HG02678 (cell line): ENCODE measurements around the gene INSIG2.

ENCODE experiments used
- ATAC-seq: cut with Tn5 transposase; IDR thresholded peaks from one replicate; pipeline ENCODE4 v1.9.1; 2021; ENCODE audit warnings: mild to moderate bottlenecking, moderate library complexity; ENCODE audit not compliant: unreplicated experiment

The INSIG2 gene

DNA sequence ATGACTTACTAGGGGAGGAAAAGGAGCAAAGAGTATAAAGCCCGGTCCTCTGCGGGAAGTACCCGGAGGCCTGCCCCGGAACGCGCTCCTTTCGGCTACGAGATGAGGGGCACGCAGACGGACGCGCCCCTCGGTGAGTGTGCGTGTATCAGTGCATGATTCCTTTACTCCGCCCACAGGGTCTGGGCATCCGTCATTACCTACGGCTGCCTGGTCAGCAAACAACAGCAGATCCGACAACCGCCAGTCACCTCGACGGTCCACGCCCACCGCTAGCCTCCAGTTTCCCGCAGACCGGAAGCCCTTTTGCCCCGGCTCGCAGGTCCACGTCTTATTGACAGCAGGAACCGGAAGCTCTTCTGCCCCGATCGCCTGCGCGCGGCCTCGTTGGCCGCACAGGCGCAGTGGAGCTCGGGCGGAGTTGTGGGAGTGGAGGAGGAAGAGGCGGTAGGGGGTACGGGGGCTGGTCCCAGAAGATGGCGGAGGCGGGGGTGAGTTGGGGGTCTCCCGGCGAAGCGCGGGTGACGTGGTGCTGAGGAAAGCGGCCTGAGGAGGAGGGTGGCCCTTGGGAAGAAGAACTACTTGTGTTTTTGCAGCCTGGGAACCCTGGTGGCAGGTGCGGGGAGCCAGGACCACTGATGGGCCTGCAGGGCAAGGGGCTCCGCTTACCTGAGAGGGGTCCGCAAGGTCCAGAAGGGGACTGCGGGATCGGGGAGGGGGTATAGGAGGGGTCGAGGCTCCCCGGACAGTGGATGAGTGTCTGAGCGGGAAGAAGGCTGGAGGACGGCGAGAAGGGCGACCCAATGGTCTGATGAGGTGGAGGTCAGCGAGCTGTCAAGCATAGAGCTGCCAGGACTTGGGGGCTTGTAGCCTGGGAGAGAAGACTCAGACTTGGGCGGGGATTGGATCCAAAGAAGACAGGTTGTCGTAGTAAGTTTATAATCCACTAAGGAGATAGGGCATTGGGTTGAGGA, at the start of gene INSIG2:
TSS of gene INSIG2 (plus strand) at position 421 of the 974 bp plus-strand sequence. CDS start 8,086 bp downstream, outside the sequence.
- peak; percentile 96 for ATAC-seq

DNA sequence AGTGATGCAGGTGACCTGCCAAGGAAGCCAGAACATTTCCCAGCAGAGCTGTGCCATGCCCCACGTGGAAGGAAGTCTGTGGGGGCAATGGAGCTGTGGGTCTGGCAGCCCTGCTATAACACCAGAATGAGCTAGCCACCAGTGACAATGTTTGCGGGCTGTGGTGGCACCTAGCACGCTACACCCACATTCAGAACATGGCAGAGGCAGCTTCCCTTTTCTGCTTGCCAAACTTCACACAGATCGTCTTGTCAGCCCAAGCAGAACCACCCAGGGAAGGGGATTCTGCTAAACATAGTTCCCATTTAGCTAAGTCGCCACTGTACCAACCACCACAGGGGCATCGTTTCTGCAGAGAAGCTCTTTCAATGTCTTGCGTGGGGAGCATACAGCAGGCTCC, 47.4 kb upstream of the INSIG2 start:
- ATAC-seq, result no peak

DNA sequence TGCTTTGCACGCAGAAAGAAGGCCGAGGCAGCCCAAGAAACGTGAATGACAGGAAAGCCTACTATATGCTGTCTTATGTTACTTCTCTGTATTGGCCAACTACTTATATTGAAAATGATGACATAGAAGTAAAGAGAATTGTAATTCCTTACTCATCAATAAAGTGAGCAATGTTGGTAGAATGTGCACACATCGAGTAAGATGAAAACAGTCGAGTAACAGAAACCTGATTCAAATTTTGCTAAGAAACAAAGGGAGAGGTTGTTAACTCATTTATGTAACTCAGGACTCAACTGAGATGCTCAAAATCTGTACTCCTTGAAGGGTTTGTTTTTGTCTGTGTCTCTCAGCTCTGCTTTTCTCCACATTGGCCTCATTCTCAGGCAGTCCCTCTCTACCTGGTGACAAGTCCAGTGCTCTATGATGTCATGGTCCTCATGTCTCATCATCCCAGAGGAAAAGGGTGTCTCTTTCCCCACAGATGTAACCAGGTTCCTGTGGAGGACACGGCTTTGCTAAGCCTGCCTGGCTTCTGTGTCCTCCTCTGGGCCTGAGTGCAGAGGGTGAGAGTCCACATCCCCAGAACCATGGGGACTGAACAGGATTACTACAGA, 44.1 kb upstream of the INSIG2 start:
- no peak for ATAC-seq

DNA sequence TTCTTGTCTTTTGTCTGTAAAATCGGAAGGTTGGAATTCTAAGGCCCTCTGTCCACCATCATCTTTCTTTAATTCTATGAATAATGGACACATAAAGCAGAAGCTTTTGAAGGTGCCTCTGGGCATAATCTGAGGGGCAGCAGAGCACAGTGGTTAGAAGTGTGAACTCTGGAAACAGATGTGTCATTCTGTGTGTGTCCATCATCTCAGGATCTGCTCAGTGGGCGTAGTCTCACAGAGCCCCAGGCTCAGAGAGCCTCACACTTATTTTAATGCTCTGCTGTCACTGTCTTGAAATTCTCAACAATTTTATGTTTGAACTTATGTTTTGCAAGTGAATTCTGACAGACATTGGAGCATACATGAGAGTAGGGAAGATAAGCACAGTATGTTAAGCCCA, 43.4 kb upstream of the INSIG2 start:
- no peak for ATAC-seq

DNA sequence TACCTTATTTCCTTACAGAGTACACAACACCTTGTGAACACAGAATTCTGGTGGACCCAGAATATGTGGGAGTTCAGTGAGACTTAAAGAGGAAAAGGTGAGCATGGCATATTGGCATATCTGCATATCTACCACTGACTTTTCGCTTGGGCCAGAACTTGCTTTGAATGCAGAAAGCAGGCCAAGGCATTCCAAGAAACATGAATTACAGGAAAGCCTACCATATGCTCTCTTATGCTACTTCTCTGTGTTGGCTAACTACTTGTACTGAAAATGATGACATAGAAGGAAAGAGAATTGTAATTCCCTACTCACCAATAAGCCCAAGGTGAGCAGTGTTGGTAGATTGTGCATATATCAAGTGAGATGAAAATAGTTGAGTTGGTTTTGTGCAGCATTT, 43.0 kb upstream of the INSIG2 start:
- ATAC-seq, result no peak

DNA sequence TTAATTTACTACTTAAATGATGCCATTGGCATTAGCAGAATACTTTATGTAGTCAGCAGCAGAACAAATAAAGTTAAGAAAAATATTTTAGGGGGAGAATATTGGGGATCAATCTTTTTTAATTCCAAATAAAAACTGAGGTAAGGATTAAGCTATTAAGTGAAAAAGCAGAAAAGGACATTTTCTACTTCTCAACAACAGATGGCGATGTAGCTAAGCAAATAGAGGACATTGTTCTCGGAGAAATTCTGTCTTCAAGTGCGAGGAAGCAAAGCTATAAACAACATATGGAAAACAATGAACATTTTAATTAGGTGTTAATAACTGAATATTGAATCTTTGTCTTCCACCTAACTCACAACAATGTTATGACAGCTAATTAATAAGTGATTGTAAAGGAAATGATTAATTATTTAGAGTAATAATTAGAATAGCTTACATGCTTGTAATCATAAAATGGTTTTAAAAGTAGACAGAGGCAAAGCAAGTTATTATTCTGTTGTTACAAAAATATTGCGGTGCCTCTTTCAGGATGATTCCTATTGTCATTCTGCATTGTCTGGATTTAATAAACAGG, 41.5 kb upstream of the INSIG2 start:
- ATAC-seq, result no peak

DNA sequence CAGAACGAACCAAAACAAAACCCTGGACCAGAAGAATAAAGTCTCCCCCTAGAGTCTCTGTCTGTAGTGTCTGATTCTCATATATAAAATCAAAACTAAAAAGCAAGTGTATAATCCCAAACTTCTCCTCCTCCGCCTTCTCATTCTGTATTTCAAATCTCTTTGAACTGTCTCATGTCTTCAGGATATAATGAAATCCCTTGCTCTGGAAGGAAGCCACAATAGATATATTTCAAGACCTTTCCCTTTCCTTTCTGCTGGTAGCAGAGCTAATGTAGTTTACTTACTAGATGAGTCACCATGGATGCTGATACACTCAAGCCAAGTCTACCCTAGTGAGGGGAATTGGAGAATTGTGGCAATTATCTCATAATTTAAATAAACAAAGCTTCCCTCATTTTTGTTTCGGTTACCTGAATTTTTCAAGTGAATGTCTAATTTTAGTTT, 40.9 kb upstream of the INSIG2 start:
- ATAC-seq, result no peak

DNA sequence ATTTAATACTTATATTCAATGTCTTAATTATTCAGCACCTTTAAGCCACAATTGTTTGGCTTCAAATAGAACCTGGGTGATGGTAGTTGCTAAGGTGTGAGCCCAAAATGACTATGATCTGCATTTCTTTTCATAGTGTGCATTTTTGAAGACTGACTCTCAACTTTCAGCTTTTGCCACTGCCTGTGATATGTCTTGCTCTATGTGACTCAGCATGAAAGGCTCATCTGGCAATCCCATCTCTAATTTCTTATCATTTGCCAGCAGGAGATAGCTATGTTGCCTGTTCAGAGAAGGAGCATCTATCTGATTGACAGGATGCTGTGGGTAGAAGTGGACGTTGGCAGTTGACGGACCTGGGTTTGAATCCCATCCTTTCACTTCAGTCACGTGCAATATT, 39.9 kb upstream of the INSIG2 start:
- ATAC-seq, result no peak

DNA sequence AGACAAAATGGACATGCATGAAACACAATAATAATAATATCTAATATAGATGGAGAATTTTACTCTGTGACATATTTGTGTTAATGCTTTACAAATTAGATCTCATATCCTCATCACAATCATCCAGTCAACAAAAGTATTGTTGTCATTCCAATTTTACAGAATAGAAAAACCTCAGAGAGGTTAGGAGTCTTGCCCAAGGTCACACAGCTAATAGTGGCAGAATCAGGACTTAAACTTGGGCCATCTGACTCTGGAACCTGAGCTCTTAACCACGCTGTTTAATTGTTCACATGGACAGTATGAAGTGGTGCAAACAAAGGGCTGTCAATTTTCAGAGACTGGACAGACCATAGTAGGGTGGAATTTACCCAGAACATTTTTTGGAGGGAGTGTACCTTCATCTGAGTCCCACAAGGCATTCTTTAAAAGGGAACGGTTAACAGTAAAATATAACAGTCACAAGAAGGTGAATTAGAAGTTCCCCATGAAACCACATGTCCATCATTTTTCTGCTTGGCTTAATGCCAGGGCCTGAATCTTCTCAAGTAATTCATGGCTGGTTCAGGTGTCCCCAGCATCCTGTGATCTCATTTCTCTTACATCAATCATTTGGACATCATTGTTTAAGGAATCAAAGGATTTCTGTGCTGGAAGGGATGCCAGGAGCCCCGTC, 39.0 kb upstream of the INSIG2 start:
- ATAC-seq, result no peak

DNA sequence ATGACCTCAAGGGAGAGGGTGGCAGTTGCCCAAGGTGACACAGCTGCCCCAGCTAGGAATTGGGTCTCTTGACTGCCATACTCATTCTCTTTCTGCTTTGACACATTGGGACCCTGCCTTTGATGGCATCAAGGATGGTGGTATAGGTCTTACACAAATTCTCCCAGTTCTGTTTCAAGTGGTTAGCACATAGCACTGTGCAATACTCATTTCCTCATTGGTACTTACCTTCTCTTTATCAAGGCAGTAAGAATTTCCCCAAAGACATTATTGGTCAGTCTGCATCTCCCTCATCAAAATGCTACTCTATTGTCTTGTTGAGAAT, 38.5 kb upstream of the INSIG2 start:
- ATAC-seq, result peak; percentile 71

DNA sequence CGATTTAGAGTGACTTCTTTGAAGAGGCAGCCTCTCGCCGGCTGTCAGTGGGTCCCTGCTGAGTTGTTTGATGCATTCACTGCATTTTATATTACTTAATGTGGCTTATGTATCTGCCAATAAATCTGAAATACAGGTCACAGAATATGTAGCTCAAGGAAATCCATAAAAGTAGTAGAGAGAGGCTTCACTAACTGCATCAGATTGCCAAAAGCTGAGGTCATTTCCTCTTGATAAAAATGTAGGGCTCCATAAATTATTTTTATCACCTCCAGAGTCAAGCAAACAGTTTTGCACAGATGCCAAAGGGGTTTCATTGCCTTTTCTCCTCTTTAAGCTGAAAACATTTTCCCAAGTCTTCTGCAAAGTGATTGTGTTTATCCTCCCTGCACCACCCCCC, 37.9 kb upstream of the INSIG2 start:
- ATAC-seq, result no peak

DNA sequence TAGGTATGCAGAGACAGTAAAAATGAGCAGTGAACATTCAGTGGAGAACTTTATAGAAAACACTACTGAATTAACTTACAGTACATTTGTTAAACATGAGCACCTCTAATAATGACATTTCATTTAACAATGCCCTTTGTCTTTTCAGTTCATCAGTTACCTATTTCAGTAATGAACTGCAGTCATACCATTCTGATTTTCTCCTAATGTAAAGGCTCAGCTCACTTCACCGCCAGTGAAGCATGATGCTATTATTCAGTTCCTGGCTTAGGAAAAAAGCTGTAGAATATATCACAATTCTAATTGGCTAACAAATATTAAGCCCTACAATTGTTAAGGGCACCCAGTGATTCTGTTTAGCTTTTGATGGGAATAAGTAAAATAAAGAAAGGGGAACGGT, 37.3 kb upstream of the INSIG2 start:
- no peak for ATAC-seq

DNA sequence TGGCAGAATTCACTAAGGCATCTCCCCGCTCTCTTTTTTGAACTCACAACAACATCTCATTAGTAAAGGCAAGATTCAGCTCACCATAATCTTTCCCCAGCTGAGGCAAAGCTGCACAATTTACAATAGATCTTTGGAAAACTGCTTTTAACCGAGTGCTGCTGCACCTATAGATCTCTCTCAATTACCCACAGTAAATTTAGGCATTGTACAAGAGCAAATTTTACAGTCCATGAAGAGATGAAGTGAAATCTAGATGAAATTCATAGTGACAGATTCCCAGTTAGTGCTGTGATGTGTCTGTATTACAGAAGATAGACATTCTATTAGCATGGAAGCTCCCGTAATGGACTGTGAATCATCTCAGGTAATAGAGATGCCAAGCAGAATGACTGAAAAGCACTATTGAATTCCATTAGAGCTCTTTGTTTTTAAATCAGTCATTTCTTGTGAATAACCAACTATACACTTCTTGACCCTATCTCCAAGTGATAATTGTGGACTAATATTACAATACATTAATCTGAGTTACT, 36.4 kb upstream of the INSIG2 start:
- ATAC-seq, result no peak

DNA sequence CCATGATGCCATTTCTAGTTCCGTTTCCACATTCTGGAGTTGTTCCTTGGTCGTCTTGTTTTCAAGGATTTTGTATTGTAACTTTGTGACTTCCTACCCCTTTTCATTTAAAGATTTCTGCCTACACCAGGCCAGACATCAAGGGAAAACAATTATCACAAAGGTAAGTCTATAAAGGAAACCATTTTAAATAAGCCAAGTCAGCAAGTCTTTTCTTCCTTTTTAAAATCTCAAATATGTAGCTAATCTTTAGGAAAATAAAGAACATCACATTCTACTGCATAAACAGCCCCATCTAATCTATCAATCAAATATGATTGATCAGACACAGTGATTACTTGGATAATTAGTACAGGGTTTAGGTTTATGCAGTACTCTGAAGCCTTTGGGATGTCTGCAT, 35.8 kb upstream of the INSIG2 start:
- no peak for ATAC-seq

DNA sequence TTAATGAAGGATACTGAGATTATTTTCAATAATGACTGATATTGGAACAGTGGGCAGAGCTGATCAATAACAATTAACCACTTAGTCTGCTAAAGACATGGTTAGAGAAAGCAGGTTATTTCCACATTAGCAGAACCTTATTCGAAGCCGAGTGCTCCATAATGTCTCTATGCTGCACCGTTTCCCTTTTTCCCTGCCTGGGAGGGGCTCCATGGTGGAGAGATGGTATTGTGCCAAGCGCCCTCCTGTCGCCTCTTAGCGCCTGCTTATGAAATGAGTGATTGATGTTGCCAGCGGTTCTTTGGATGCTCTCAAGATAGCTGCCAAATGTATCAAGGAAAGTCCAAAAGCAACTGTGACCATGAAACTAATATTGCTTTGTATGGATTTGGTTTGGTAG, 34.6 kb upstream of the INSIG2 start:
- ATAC-seq, result no peak

DNA sequence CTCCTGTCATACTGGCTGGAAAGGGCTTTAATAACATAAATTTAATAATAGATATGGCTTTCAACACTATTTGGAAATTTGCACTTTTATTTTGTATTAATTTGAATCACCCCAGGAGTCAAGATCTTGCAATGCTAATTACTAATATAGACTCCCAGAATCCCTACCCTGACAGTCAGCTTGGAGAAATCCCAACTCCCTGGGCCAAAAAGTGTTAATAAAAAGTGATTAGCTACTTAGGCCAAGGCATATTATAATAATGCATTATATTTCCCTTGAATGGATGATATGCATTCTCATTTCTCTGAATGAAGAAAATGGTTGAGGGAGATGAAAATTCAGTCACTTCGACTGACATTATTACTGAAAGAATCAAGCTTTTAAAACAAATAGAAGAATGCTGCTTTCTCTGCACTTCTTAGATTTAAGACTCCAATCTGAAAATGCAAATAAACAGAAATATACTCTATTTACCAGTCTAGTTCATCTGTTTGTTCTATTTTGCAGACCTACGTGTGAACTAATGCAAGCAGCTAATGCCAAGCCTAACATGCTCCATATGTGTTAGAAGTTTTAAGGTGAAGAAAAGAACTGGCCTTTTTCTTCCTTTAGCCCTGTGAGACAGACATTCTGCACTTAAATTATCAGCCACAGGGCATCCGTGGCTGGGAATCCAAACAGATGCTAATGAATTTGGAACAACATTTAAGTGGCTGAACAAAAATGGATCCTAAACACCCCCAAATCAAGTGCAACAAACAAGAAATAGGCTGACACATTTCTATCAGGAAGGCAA, 33.9 kb upstream of the INSIG2 start:
- no peak for ATAC-seq

DNA sequence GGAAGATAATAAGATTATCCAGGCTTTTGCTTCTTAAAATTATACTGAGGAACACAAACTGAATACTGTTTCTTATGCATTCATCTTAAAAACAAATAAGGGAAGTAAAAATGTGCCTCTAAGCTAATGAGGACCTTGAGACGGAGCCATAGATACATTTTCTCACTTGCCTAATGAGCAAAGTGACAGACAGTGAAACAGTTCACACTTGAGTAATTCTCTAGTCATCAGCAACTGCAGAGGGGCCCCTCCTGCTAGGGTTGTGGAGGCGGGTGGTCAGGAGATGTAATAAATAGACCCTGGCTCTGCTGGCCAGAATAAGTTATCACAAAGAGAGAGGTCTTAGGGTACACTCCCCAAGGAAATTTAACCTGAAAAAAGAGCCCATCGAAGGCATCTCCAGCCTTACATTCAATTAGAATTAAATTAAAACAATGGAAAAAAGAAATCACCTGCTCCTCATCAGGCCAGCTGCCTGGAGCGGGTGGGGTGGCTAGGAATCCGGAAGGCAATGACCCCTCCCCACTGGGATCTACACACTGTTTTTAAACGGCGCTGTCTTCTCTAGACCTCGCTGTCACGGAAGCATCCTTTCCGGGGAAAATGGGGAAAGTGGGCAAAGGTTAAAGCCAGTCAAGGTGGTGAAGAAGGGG, 32.6 kb upstream of the INSIG2 start:
- ATAC-seq, result peak; percentile 81

DNA sequence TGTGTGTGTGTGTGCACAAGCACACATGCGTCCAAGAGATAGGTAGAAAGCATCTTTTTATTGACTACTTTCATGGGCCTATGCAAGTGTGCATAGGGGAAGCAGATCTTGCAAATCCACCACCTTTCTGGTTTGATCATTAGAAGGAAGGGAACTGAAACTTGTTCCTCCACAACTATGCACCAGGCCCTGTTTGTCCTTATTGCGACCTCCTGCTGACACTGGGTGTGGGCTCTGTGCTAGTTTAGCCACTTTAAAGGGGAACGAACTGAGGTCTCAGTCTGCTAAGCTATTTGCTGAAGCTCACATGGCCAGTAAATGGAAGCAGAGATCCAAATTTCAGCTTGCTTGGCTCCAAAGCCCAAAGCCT, 32.1 kb upstream of the INSIG2 start:
- ATAC-seq, result peak; percentile 90

DNA sequence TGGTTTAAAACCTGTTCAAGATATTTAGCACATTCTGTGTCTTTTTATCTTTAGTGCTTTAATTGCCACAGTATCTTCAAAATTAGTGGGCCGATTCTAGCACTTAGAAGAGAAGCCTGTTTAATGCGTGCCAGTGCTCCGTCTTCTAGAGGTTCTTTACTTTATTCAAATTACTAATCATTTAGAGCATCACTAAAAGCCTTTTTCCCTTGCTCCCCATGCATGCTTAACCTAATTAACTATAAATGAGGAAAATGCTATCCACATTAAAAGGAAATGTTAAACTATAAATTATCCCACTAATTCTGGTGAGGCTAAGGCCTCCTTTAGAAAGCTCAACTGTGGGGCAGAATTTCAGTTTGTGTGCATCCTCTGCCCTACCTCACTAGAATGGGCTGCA, 31.5 kb upstream of the INSIG2 start:
- no peak for ATAC-seq

DNA sequence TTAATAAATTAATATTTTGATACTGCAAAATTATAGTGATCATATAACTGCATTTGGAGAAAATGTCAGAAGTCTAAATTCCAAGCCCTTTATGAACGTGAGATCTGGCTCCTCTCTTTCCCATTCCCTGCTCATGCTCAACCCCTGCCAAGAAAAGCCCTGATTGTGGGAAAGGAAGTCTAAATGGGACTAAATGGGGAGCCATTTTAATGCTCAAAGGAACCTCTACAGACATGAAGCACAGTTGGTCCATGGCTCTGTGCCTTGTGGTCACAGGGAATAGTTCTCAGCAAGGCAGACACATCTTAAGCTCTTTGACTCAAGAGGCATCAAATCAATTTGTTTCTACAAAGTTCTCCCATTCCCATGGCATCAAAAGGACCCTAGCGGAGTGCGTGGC, 29.3 kb upstream of the INSIG2 start:
- ATAC-seq, result no peak
